Right lobe of liver (tissue), 6 donors: ENCODE results near the gene S100PBP. TPM values are rescaled to one million over a fixed set of nuclear protein-coding genes. Genes with fewer than 3 reads are reported as not detected.

Experiments
- ATAC-seq, 4 donors: fragments of 200-7000 bp; cut with Tn5 transposase; one replicate each; pipeline ENCODE4 v1.9.1; 2020; ENCODE audit warnings: mild to moderate bottlenecking in 4 of 4, moderate library complexity in 4 of 4
- DNase-seq, 3 donors: peaks; one replicate each; pipeline ENCODE4 v3.0.0-alpha.2; 2020
- H3K27ac ChIP-seq, 3 donors: fragments of 200-600 bp; one replicate each; pipeline ENCODE4 v1.8.0; 2022
- H3K27me3 ChIP-seq, 2 donors: fragments of 200-600 bp; one replicate each; pipeline ENCODE4 v1.8.0; 2022
- H3K36me3 ChIP-seq, 4 donors: fragments of 200-600 bp; sonication (generic) in 1 of 4; one replicate each; pipeline versions ENCODE4 v1.5.1 to v1.8.0; 2017 to 2022; ENCODE audit warnings: control low read depth in 1 of 4
- H3K4me1 ChIP-seq, 4 donors: fragments of 200-600 bp; sonication (generic) in 1 of 4; one replicate each; pipeline versions ENCODE4 v1.5.1 to v1.8.0; 2017 to 2022; ENCODE audit warnings: control low read depth in 1 of 4
- H3K4me3 ChIP-seq, 3 donors: fragments of 200-600 bp; one replicate each; pipeline ENCODE4 v1.8.0; 2022
- H3K9me3 ChIP-seq, 4 donors: fragments of 200-600 bp; sonication (generic) in 1 of 4; one replicate each; pipeline versions ENCODE4 v1.5.1 to v1.8.0; 2017 to 2022; ENCODE audit warnings: control low read depth in 1 of 4
- CTCF ChIP-seq, 4 donors: fragments of 200-600 bp in 3 of 4; fragments of 450-650 bp in 1 of 4; IDR thresholded peaks; one replicate each; pipeline versions ENCODE4 v1.5.1 to v1.8.0; 2016 to 2022; ENCODE audit warnings: antibody characterized with exemption in 4 of 4, mild to moderate bottlenecking in 2 of 4
- POLR2A ChIP-seq: fragments of 450-650 bp; IDR thresholded peaks from one replicate; pipeline ENCODE4 v1.6.1; 2017; ENCODE audit warnings: antibody characterized with exemption, mild to moderate bottlenecking
- WGBS: methylation state at CpG from one replicate; pipeline ENCODE4 v1.1.6; 2018; ENCODE audit warnings: low coverage, low lambda C conversion rate; ENCODE audit not compliant: insufficient coverage; ENCODE audit errors: missing lambda C conversion rate; 5-methylcytosine and 5-hydroxymethylcytosine counted together
- intact Hi-C, 2 donors: fragments of 100-400 bp; cut with DNase I; formaldehyde crosslinking; loops; one replicate each; pipeline versions ENCODE4 v1.11.2 to v1.14.1; 2022
- total RNA-seq, 6 experiments: library from RNA; depleted of rRNA in 2 of 6; stranded (reverse); fragments of >200 nt in 2 of 6; fragmentation: NEBNext Ultra II Directional in 3 of 6; extraction: Animal tissue kit (Norgen Biotek cat#: 25700) in 3 of 6; gene quantifications; one replicate each; pipeline versions ENCODE4 v1.1.0 to v1.2.4, GENCODE V29; 2016 to 2023
- donor health status: DM: no; HTN: yes; CAD: no.
- donor health status: DM: no; HTN: no; CAD: no.
- donor health status: DM: no; HTN: no; CAD: no.
- donor health status: DM: no; HTN: yes; CAD: no.
- donor health status: DM: no; HTN: yes; CAD: no.

The S100PBP gene
- total RNA-seq, 6 experiments from 2014 or later: 7.6 to 14.6 (median 10.5) TPM

- WGBS: 20% methylated on average over 1 of the region's 4 CpGs
- TF ChIP-seq CTCF (IDR thresholded peaks at IDR 0.05) (no peak), POLR2A (no peak)
Observed at GRCh38 chr1:32884032-32884372, 66.5 kb downstream of the S100PBP start.

GRCh38 chr1:32884726-32885125 lies 67.3 kb downstream of the S100PBP start:
- intact Hi-C loops: no loop called here
- H3K27me3 ChIP-seq: peaks cover 0 to 16% of the 10 kb centered on the region in 2 donors
- WGBS: 34% methylated on average over 3 of the region's 12 CpGs

More at GRCh38 chr1:32884032-32884372, 66.5 kb downstream of the S100PBP start:
- DNase-seq (no peak), ATAC-seq (no peak)
- Histone ChIP-seq H3K4me3 (no peak overlapping the region), H3K27ac (no peak overlapping the region), H3K27me3 (peaks cover 0 to 16% of the 10 kb centered on the region in 2 donors), H3K36me3 (no peaks in the 10 kb centered on the region), H3K9me3 (no peaks in the 10 kb centered on the region), H3K4me1 (no peaks in the 10 kb centered on the region)
- intact Hi-C loops: no loop called here

GRCh38 chr1:32885676-32886003 lies 68.2 kb downstream of the S100PBP start:
- DNase-seq (no peak), ATAC-seq (no peak)
- TF ChIP-seq CTCF (IDR thresholded peaks at IDR 0.05): no peak
- no peak for TF ChIP-seq POLR2A
- Histone ChIP-seq H3K36me3 (no peaks in the 10 kb centered on the region), H3K4me3 (no peak overlapping the region), H3K27me3 (peaks cover 0 to 16% of the 10 kb centered on the region in 2 donors), H3K4me1 (no peaks in the 10 kb centered on the region), H3K9me3 (no peaks in the 10 kb centered on the region), H3K27ac (no peak overlapping the region)
- WGBS: 30% methylated on average over 4 of the region's 8 CpGs
- intact Hi-C loops: no loop called here

More at GRCh38 chr1:32884726-32885125, 67.3 kb downstream of the S100PBP start:
- Histone ChIP-seq H3K4me1 (no peaks in the 10 kb centered on the region), H3K9me3 (no peaks in the 10 kb centered on the region), H3K36me3 (no peaks in the 10 kb centered on the region), H3K4me3 (no peak overlapping the region), H3K27ac (no peak overlapping the region)
- ATAC-seq: no peak
- DNase-seq: no peak
- TF ChIP-seq POLR2A (no peak), CTCF (IDR thresholded peaks at IDR 0.05) (no peak)

GRCh38 chr1:32886004-32886827 lies 68.8 kb downstream of the S100PBP start, which contains the start of gene HPCA:
Gene HPCA, plus strand, starts transcription at chr1:32886491. Its CDS starts 2,408 bp downstream, at chr1:32888899.
- Histone ChIP-seq H3K27ac (no peak within 1 kb of the TSS), H3K36me3 (no peaks in the 10 kb centered on the region), H3K4me3 (no peak within 1 kb of the TSS), H3K9me3 (no peaks in the 10 kb centered on the region), H3K4me1 (no peaks in the 10 kb centered on the region), H3K27me3 (peaks cover 0 to 16% of the 10 kb centered on the region in 2 donors)
- peak in 1 of 3 donors; percentile 46 for DNase-seq
- ATAC-seq: peak; percentile 54 to 83 (median 70)
- TF ChIP-seq POLR2A: no peak
- TF ChIP-seq CTCF (IDR thresholded peaks at IDR 0.05): peak; percentile 12 to 40 (median 17)
- WGBS: 9% methylated on average over 21 of the region's 79 CpGs
- intact Hi-C loops: no loop called here
